HG03460 (cell line): Measurements from ENCODE around the gene DPP6.
"Not testable (repeated sequence)": the region's sequence is repeated elsewhere in the genome, so short reads cannot be mapped to it uniquely, and the experiment has no call there.

Source experiments
- ATAC-seq: cut with Tn5 transposase; IDR thresholded peaks from one replicate; pipeline ENCODE4 v1.9.1; 2021; ENCODE audit not compliant: unreplicated experiment

DPP6 gene

DNA sequence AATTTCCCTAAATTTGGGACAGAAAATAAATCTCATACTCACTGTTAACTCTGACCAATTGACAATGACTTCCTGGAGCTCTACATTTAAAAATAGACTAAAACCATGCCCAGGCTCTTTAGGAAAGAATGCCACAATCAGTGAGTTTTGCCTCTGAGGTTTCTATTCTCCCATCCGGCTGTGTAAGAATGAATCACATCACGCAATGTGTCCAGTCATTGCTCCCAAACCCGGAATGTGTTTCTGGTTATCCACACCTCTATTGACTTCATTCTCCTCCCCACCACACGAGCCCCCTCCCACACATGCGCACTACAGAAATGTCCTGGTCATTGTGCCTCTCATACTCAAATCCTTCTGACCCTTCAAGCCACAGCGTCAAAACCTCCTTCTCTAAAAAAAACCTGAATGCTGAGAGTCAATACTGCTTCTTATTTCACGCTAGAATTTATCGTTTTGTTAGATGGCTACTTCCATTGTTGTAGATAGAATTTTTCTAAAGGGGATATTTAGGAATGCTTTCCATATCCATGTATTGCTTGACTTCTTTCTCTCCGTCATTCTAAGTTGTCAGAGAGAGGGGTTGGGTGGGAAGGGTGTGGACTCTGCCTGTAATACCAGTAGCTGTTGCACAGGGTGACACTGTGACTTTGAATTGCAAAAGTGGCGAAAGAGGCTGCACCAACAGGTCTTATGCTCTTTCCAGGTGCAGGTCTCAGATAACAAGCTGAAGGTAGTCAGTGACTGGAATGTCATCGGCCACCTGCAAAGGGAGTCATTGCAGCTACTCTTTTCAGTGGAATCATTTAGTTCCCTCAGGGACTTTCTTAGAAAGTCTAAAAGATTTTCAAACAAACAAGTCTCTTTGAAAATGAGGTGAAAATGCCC, 594.2 kb downstream of the DPP6 start:
- no peak for ATAC-seq

DNA sequence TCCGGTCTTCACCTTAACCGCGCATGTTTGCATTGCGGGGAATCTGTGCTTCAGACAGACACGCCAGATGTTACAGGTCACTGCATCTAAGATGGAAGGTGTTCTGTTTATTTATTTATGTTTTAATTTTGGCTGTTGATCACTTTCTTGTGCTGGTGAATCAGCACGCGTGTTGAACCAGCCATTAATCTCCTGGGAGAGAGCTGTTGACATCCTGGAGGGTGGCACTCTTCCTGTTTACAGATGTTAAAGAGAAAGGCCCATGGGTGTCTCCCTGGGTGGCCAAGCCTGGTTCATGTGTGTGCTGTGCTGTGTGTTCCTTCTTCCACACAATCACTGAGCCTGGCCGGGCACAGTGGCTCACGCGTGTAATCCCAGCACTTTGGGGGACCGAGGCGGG, 595.4 kb downstream of the DPP6 start:
- ATAC-seq: no peak

DNA sequence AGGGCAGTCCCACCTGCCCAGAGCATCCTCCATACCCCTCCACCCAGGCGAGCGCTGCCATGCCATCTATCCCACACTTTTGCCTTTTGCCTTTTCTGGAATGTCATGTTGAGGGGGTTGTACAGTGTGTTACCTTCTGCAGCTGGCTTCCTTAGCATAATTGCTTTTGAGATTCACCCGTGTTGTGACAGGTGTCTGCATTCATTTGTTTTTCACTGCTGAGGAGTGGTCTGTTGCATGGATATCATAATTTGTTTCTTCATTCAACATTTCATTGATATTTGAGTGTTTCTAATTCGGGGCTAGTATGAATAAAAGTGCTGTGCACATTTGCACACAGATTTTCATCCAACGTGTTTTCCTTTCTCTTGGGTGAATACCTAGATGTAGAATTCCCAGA, 596.8 kb downstream of the DPP6 start:
- no peak for ATAC-seq

DNA sequence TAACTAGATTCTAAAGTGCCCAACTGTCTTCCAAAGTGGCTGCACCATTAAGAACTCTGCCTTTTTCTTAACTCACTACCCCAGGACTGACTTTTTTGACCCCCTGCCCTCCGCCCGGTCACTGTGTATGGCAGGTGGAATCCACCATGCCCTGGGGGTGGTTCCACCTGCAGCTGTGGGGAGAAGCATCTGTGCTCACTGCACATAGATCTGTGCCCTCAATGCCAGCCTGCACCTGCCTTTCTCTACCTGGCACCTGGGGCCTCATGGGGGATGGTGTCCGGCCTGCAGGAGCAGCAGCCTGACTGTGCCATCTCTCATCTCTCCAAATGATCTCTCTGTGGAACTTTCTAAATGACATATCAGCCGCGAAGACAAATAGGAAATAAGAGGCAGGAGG, 597.2 kb downstream of the DPP6 start:
- ATAC-seq: no peak

DNA sequence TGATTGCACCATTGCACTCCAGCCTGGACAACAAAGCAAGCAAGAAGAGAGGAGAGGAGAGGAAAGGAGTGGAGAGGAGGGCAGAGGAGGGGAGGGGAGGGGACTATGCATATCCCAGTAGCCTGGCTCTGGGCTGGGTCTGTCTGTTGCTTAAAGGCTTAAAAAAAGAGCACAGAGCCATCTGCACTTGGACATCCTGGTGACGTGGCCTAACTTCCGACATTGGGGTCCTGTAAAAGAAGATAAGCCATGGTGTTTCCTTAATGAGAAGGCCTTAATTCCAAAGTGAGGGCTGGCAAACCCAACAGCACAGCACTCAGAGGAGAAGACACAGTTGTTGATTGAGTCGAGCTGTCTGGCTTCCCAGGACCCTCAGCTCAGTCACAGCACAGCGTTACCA, 598.1 kb downstream of the DPP6 start:
- ATAC-seq: no peak

DNA sequence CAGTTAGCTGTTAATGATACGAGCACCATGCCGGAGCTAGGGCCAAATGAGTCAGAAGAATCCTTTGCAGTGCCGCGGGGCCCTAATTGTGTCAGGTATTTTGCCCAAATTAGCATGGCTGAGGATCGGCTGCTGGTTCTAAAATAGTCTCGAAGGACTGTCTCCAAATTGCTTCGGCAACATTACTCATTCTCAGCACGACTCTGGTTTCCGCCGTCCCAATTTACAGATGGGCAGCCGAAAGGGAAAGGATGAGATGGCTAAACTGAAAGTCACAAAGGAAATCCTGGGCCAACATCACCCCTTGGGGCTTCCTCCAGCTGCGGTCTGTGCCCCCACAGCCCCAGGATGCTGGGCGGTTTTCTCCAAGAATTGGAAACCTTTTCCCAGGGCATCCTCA, 599.3 kb downstream of the DPP6 start:
- ATAC-seq: no peak

DNA sequence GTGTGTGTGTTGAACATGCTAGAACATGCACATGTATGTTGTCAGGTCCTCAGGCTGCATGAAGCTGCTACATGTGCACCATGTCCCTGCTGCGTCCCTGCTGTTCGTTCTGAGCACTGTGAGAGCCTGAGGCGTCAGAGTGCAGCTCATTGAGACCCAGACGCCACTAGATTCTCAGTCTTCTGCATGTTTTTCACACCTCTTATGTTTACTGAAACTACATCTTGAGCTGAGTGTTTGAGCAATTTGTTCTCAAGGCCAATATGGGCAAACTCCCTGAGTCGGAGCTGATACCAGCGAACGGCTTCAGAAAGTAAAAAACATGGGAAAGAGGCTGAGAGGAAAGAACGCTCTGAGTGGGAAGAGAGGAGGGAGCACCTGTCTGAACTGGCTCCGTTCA, 600.4 kb downstream of the DPP6 start:
- ATAC-seq: no peak

DNA sequence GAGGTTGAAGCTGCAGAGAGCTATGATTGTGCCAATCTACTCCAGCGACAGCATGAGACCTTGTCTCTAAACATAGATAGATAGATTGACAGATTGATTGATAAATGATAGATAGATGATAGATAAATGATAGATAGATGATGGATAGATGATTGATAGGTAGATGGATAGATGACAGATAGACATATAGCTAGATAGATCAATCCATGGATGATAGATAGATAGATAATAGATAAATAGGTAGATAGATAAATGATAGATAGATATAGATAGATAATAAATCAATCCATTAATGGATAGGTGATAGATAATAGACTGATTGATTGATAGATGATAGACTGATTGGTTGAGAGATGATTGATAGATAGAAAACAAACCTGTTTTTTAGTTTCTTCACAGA, 601.1 kb downstream of the DPP6 start:
- no peak for ATAC-seq

DNA sequence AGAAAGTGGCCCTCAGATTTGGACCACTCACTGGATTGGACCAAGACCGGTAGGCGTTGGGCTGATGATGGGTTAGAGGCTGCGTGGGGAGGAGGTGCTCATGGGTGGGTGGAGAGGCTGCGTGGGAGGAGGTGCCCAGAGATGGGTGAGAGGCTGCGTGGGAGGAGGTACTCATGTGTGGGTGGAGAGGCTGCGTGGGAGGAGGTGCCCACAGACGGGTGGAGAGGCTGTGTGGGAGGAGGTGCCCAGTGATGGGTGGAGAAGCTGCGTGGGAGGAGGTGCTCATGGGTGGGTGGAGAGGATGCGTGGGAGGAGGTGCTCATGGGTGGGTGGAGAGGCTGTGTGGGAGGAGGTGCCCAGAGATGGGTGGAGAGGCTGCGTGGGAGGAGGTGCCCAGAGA, 604.4 kb downstream of the DPP6 start:
- no peak for ATAC-seq

DNA sequence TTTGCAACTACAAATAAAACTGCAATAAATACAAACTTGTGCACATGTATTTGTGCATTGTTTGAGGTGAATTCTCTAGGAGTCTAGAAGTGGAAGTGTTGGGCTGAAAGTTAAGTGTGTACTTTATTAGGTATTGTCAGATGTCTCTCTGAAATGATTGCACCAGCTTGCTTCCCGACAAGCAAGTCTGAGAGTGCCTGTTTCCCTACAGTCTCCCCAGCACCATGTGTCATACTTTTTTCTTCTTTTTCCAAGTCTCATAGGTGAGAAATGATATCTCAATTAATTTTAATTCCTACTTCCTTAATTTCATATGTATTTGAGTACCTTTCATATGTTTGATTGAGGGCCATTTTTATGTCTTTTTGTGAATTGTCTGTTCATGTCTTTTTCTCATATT, 614.6 kb downstream of the DPP6 start:
- no peak for ATAC-seq

DNA sequence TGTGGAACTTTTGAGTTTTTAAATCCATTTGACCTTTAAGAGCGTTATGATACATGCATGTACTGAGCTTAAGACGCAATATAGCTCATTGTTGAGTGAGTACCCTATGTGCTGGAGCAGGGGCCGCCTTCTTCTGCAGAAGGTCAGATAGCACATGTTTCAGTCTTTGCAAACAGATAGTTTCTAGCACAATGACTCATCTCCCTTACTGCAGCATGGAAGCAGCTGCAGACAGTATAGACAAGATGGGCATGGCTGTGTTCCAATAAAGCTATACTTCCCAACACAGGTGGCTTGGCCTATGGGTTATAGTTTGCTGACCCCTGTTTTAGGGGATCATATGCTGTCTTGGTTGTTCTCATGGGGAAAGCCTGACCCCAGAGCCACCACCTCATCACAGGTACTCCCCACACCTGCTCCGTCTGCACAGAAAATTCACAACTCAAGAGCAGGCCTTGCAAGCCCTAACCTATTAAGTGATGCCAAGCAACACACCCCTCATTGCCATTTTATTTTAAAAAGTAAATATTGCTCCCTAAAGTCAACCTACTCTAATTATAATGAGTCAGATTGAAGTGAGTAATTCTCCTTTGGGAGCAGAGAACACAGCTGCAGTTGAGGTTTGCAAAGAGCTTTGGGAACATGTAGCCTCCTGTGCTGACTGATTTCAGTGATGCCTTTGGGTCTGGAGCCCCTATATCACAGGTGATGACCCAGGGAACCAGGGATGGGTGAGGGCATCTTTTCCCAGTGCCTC, 620.6 kb downstream of the DPP6 start:
- ATAC-seq: no peak

DNA sequence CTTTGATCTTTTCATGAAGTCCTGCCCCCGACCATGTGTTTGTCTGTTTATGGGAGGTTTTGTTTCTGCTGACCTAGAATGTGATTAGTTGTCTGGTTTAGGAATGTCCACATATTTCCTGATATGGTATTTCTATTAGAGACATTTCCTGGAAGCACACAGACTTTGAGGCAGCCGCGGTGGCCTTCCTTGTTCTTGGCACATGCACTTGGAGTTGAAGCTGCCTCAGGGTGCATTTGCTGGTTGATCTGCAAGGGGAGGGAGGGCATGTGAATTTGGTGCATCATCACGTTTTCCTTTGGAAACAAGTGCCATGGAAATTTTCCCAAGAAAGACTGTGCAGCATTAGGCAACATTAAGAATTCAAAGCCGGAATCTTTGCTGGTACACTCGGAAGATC, 622.0 kb downstream of the DPP6 start:
- ATAC-seq: no peak

DNA sequence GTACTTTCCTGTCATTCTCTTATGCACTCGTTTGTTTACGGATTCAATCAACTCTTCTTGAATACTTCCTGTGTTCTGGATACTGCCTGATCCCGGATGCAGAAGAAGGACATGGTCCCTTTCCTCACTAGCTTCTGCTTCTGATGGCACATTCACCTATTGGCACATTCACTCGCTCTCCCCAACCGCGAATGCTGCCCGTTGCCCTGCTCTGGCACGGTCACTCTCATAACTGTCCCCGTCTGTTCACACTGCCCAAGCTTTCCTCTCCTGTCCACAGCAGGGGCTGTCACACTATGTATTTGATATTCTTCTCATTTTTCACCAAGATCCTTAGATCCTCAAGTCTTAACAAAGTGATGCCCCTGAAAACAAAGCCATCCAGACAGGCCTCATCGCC, 623.4 kb downstream of the DPP6 start:
- ATAC-seq: no peak

DNA sequence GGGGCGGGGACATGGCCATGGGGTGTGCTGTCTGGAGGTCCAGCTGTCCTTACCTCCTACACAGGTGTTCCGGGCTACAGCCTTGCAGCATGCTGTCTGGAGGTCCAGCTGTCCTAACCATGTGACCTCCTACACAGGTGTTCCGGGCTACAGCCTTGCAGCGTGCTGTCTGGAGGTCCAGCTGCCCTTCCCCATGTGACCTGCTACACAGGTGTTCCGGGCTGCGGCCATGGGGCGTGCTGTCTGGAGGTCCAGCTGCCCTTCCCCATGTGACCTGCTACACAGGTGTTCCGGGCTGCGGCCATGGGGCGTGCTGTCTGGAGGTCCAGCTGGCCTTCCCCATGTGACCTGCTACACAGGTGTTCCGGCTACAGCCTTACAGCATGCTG, 623.8 kb downstream of the DPP6 start:
- ATAC-seq: not testable (repeated sequence)

DNA sequence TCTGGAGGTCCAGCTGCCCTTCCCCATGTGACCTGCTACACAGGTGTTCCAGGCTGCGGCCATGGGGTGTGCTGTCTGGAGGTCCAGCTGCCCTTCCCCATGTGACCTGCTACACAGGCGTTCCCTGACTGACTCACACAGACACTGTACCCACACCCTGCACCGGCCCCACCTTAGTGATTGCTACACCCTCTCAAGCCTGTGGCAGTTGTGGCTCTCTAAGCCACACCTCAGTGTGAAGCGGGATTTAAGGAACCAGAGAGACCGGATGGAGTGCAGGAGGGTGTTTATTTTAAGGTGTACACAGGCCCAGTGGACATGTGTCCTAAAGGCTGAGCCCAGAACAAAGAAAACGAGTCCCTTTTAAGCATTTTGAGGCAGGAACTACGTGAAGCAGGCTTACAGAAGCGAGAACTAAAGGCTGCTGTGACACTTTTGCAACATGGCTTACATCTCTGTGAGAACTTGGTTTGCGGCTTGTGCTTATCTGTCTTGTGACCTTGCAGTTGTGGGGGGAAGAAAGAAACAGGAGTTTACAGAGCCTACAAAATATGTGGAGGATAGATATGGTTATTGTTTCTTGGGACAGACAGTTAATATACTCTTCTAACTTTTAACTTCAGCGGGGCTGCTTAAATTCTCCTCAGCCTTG, 624.4 kb downstream of the DPP6 start:
- no peak for ATAC-seq

DNA sequence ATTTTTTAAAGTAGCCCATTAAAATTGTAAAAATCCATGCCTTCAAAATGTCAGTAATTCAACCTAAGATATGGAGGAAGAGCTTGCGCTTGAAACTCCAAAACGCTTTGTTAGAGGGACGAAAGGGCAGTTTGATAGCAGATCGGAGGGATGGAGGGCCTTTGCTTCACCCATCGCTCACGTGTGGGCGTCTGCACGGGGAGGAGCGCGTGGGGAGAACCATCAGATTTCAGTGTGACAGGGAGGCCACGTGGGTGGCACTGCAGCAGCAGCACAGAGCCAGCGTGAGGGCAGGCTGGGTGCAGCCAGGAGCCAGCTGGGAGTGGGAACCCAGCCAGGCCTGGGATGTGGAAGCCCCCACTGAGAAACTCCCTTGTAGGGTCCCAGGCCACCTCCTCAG, 625.3 kb downstream of the DPP6 start:
- ATAC-seq: no peak

DNA sequence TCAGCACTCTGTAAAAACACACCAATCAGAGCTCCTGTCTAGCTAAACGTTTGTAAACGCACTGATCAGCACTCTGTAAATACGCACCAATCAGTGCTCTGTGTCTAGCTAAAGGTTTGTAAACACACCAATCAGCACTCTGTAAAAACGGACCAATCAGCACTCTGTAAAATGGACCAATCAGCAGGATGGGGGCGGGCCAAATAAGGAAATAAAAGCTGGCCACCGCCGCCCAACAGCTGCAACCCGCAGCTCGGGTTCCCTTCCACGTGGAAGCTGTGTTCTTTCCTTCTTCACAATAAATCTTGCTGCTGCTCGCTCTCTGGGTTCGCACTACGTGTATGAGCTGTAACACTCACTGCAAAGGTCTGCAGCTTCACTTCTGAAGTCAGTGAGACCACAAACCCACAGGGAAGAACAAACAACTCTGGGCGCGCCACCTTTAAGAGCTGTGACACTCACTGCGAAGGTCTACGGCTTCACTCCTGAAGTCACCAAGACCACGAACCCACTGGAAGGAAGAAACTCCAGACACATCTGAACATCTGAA, 625.9 kb downstream of the DPP6 start:
- ATAC-seq: not testable (repeated sequence)

DNA sequence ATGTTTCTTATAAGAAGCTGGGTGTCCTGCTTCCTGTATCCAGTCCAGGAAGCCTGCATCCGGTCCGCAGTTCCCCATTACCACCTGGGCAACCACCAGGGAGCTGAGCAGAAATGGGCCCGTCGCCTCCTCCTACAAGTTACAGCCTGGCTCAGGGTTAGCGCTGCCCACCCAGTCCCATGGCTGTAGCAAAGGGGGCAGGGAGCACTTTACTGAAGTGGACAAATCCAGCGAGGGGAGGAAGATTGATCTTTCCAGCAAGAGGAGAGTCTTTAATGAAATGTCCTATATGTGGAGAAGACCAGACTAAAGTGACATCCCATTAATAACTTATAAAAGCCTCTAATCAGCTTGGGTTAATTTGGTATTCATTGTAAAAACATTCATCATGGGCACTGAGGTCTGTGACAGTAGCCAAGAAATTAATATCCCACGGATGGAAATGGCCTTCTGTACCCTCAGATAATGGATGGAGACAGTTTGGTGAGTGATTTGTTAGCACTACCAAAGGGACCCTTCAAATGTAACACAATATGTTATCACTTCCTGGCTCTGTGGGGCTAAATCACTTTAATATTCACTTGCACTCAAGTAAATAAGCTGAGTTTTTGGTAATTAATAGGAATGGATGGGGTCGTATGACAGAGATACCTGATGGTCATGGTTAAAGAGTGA, 627.3 kb downstream of the DPP6 start:
- ATAC-seq: no peak

DNA sequence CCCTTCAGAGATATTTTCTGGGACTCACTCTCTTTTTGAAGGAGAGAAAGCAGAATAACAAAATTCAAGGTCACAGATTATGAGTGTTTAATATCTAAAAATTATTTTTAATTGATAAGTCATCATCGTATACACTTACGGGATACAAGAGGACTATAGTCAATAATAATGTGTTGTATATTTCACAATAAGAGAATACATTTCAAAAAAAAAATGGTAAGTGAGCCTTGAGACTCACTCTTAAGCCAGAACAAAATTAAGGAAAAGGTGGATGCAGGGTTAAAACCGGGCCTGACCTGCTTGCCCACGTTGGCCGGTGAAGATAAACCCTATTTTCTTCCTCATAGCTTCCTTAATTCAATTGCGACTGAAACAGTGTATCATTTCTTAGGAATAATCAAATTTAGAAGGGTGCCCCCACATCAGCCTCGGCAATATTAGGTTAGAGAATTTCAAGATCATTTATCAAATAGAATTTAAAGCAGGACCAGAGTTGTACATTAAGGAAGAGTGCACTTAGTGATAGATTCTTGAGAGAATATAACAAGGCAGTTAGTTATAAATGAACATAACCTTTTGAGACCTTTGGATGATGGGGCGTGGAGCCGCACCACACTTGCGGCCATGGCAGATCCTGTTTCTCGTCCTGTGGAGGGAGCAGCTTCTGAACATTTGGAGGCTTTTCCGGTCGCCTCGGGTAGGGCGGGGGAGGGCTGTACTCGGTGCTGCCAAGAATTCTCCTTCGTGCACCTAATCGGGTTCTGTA, 628.9 kb downstream of the DPP6 start:
- no peak for ATAC-seq

DNA sequence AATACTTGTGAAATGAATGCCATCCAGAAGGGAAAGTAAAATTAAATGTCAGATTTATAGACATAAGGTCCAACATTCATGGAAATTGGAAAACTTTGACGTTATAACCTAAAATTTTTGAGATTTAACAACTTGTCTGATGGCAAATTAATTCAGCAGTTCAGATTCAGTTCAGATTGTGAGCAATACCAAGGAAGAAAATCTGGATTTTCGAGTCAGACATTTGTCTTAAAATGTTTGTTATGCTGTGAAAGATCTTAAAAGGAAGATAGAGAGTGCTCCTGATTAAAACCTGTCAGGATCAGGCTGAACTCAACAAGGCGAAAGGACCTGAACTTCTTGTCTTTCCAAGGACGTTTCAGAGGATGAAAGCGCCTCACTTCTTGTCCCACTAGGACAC, 629.8 kb downstream of the DPP6 start:
- ATAC-seq: no peak
